PFSK-1 (cell line): ENCODE data around the gene KRTAP12-2.

Experiments
- FOXP2 ChIP-seq: optimal IDR thresholded peaks from 2 replicates; pipeline ENCODE3; 2011; ENCODE audit warnings: borderline replicate concordance, control low read depth, inconsistent platforms; ENCODE audit not compliant: insufficient read depth; ENCODE audit errors: extremely low read length, extremely low read depth
- POLR2AphosphoS5 ChIP-seq: IDR thresholded peaks from 2 replicates; pipeline ENCODE4 v1.6.1; 2012; ENCODE audit warnings: low read depth, mild to moderate bottlenecking, control low read depth, low read length, moderate library complexity
- SIN3A ChIP-seq: IDR thresholded peaks from 2 replicates; pipeline ENCODE4 v1.6.1; 2012; ENCODE audit warnings: mild to moderate bottlenecking, low read length, moderate library complexity, borderline replicate concordance; ENCODE audit not compliant: insufficient read depth
- TAF1 ChIP-seq: IDR thresholded peaks from 2 replicates; pipeline ENCODE4 v1.6.1; 2012; ENCODE audit warnings: low read length, control low read depth, borderline replicate concordance; ENCODE audit not compliant: insufficient read depth
- TF ChIP-seq, protein P1 (sequence below), 2 experiments: IDR thresholded peaks; 2 replicates each; pipeline versions ENCODE4 v1.6.1 to v1.8.0; 2011 to 2012; ENCODE audit warnings: low read depth in 2 of 2, low read length in 2 of 2, control low read depth in 1 of 2, inconsistent platforms in 1 of 2, mild to moderate bottlenecking in 1 of 2, moderate library complexity in 1 of 2; ENCODE audit not compliant: insufficient read depth in 1 of 2

KRTAP12-2 gene

DNA sequence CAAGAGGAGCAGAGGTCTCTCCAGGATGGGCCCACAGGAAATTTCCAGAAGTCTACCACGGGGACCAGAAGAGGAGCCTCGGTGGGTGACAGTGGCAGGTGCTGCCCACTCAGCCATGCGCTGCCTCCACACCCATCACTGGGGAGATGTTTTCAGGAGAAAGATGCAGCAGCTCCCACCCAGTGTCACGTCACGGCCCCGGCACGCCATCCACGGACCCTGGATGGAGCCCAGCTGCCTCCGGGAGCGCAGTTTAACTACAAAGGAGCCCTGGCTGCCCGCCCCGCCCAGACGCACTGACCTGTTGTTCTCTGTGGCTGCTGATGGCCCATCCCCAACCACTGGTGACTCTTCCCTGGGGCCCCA, 37.9 kb upstream of the KRTAP12-2 start:
- TF ChIP-seq FOXP2 (no peak), SIN3A (no peak), POLR2AphosphoS5 (no peak), TAF1 (no peak)
- TF ChIP-seq, protein P1, sequence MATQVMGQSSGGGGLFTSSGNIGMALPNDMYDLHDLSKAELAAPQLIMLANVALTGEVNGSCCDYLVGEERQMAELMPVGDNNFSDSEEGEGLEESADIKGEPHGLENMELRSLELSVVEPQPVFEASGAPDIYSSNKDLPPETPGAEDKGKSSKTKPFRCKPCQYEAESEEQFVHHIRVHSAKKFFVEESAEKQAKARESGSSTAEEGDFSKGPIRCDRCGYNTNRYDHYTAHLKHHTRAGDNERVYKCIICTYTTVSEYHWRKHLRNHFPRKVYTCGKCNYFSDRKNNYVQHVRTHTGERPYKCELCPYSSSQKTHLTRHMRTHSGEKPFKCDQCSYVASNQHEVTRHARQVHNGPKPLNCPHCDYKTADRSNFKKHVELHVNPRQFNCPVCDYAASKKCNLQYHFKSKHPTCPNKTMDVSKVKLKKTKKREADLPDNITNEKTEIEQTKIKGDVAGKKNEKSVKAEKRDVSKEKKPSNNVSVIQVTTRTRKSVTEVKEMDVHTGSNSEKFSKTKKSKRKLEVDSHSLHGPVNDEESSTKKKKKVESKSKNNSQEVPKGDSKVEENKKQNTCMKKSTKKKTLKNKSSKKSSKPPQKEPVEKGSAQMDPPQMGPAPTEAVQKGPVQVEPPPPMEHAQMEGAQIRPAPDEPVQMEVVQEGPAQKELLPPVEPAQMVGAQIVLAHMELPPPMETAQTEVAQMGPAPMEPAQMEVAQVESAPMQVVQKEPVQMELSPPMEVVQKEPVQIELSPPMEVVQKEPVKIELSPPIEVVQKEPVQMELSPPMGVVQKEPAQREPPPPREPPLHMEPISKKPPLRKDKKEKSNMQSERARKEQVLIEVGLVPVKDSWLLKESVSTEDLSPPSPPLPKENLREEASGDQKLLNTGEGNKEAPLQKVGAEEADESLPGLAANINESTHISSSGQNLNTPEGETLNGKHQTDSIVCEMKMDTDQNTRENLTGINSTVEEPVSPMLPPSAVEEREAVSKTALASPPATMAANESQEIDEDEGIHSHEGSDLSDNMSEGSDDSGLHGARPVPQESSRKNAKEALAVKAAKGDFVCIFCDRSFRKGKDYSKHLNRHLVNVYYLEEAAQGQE (IDR thresholded peaks at IDR 0.05; ENCODE audit: insufficient read depth in 1 of 2, low read depth in 2 of 2, low read length in 2 of 2): no peak

DNA sequence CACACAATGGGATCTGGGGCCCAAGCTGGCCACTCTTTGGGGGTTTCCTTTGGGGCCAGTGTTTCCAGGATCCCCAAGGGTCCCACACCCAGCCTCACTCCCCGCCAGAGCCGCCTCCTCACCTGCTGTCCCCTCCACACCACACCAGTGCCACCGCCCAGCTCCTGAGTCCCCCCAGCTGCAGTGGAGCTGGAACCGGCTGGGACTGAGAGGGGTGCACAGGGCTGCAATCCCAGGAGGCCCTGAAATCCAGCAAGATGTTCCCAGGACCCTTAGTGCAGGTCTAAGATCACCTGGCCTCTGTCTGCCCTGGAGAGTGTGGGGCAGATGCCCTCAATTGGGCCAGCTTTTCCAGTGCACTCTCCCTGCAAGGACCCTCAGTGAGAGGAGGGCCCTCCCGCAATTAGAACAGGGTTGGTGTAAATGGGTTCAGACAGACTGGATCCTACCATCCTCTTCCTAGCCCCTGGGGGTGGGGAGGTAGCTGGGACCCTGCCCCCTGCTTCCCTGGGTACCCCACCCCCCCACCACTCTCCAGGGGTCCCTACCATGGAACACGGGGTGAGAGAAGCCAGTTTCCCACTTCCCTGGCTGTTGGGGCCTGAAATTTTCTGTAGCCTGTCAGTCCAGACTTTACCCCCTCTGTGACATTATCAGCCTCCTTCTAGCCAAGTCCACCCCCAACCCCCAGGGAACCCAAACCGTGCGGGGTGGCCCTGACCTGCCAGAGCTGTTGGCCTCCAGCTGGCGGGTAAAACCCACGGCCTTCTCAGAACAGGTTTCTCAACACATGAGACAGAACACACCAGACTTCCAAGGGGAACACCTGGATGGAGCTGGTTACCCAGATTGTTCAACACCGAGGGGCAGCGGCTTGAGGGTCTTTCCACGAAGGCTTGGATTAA, 37.3 kb upstream of the KRTAP12-2 start:
- TF ChIP-seq, protein P1 (IDR thresholded peaks at IDR 0.05; ENCODE audit: insufficient read depth in 1 of 2, low read depth in 2 of 2, low read length in 2 of 2): no peak
- TF ChIP-seq FOXP2 (no peak), TAF1 (no peak), POLR2AphosphoS5 (no peak), SIN3A (no peak)

DNA sequence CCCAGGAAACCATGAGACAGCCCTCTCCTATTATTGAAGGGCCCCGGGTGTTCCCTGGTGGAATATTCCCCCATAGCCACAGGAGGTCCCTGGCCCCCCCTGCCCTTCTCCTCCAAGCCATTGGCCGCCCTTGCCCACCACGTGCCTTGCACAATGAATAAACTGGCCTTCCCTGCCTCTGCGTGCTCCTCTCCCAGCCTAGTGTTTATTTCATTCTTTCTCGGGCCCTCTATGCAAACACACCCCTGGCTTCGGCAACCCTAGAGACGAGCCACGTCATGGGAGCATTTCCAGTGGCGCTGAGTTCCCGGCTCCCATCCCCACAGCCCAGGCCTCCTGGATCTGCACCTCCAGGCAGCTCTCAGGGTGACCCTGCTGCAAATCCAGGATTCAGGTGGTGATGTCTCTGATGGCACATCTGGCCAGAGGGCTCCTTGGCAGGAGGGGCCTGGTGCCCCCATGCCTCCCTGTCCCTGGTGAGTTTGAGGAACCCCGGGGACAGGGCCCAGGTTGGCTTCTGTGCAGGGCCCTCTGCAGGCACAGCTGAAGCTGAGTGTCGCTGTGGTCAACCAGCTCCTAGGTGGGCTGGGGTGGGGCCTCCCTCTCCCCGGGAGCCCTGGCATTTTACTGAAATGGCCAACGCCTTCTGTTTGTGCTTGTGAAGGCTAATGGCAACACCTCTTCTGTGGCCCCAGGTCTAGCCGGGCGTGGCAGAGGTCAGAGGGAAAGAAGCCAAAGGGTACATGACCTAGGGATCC, 36.4 kb upstream of the KRTAP12-2 start:
- TF ChIP-seq FOXP2: no peak
- TF ChIP-seq, protein P1 (IDR thresholded peaks at IDR 0.05; ENCODE audit: insufficient read depth in 1 of 2, low read depth in 2 of 2, low read length in 2 of 2): no peak
- TF ChIP-seq POLR2AphosphoS5: no peak
- TF ChIP-seq TAF1: no peak

DNA sequence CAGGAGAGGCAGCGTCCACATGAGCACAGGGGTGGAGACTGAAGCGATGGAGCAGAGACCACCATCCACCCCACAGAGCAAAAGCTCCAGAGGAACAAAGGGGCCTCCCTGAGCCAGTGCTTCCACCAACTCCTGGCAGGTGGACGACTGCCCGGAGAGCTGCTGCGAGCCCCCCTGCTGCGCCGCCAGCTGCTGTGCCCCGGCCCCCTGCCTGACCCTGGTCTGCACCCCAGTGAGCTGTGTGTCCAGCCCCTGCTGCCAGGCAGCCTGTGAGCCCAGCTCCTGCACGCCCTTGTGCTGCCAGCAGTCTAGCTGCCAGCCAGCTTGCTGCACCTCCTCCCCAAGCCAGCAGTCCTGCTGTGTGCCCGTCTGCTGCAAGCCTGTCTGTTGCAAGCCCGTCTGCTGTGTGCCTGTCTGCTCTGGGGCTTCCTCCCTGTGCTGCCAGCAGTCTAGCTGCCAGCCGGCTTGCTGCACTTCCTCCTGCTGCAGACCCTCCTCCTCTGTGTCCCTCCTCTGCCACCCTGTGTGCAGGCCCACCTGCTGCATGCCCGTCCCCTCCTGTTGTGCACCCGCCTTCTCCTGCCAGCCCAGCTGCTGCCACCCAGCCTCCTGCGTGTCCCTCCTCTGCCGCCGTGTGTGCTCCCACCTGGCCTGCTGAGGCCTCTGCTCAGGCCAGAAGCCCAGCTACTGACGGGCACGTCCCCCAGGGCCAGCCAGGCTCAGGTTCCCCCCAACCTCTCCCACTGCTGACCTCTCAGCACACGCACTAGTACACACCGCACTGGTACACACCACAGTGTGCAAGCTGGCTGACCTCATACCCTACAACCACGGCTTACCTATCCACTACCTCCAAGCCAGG, 35.6 kb upstream of the KRTAP12-2 start:
- no peak for TF ChIP-seq SIN3A
- TF ChIP-seq TAF1: no peak
- no peak for TF ChIP-seq FOXP2
- TF ChIP-seq POLR2AphosphoS5: no peak
- TF ChIP-seq, protein P1 (IDR thresholded peaks at IDR 0.05; ENCODE audit: insufficient read depth in 1 of 2, low read depth in 2 of 2, low read length in 2 of 2): no peak
